ENCODE data around the gene NR1H3.

Gene NR1H3

GRCh38 chr11:47215366-47215910, 42.4 kb upstream of the NR1H3 start:
- TF ChIP-seq NFIC (IDR thresholded peaks at IDR 0.05) (no peak), TEAD4 (IDR thresholded peaks at IDR 0.05) (no peak), TAF1 (IDR thresholded peaks at IDR 0.05; ENCODE audit: low read depth) (no peak), EP300 (IDR thresholded peaks at IDR 0.05; ENCODE audit: borderline replicate concordance) (no peak), CREB1 (IDR thresholded peaks at IDR 0.05; ENCODE audit: low read depth) (no peak)

DNA sequence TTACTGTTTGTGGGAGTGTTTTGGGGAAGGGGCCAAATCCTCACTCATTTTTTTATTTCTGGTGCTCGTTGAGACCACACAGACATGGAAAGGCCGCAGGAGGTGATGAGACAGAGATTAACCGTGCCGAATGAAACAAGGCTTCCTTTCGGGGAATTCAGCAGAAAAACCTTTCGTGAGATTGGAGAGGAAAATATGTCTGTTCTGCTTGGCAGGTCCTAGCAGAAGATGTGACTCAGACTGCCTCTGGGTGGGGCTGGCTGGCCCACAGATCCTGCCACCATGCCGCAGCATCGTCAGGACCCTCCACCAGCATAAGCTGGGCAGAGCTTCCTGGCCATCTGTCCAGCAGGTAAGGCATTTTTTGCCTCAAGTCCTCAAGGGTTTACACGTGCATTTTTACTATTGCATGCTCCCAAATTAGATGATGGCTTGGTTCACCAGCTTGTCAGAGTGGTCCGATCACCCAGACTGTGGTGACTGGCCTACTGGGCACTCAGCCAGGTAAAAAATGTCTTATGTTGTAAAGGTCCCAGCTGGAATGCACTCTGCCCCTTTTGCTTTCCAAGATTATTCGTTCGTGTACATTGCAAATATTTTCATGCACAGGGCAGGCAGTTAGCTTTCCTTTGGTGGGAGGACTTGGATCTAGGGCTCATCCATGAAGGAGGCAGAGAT, 41.5 kb upstream of the NR1H3 start:
- peak; percentile 39; the same call in 1 of the 2 replicates for TF ChIP-seq TCF12 (IDR thresholded peaks at IDR 0.05; ENCODE audit: low read depth)
- TF ChIP-seq EGR1 (IDR thresholded peaks at IDR 0.05): no peak
- no peak for TF ChIP-seq CEBPB (IDR thresholded peaks at IDR 0.05)
- 0 out of 2 replicates have a peak, but pooled peaks have one; percentile 40 for TF ChIP-seq ZBTB7A (IDR thresholded peaks at IDR 0.05; ENCODE audit: low read depth)
- TF ChIP-seq EP300 (IDR thresholded peaks at IDR 0.05; ENCODE audit: borderline replicate concordance): peak; percentile 48; the same call in 1 of the 2 replicates
- peak; percentile 87 for TF ChIP-seq NFIC (IDR thresholded peaks at IDR 0.05)
- TF ChIP-seq FOXM1 (IDR thresholded peaks at IDR 0.05; ENCODE audit: borderline replicate concordance, low read depth): no peak
- TF ChIP-seq, protein P1, sequence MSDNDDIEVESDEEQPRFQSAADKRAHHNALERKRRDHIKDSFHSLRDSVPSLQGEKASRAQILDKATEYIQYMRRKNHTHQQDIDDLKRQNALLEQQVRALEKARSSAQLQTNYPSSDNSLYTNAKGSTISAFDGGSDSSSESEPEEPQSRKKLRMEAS (IDR thresholded peaks at IDR 0.05): peak; percentile 45; the same call in 1 of the 2 replicates
- TF ChIP-seq CREB1 (IDR thresholded peaks at IDR 0.05; ENCODE audit: low read depth): no peak
- TF ChIP-seq TEAD4 (IDR thresholded peaks at IDR 0.05): peak; percentile 78

GRCh38 chr11:47220401-47220821, 37.4 kb upstream of the NR1H3 start:
- no peak for TF ChIP-seq RAD21 (IDR thresholded peaks at IDR 0.05; ENCODE audit: low read depth)
- TF ChIP-seq CEBPB (IDR thresholded peaks at IDR 0.05): no peak
- no peak for TF ChIP-seq EGR1 (IDR thresholded peaks at IDR 0.05)
- no peak for TF ChIP-seq TCF12 (IDR thresholded peaks at IDR 0.05; ENCODE audit: low read depth)
- TF ChIP-seq NFIC (IDR thresholded peaks at IDR 0.05): no peak
- no peak for TF ChIP-seq USF1 (IDR thresholded peaks at IDR 0.05)
- no peak for TF ChIP-seq TEAD4 (IDR thresholded peaks at IDR 0.05)
- no peak for TF ChIP-seq FOXM1 (IDR thresholded peaks at IDR 0.05; ENCODE audit: borderline replicate concordance, low read depth)
- TF ChIP-seq, protein P1 (IDR thresholded peaks at IDR 0.05): no peak
- no peak for TF ChIP-seq EP300 (IDR thresholded peaks at IDR 0.05; ENCODE audit: borderline replicate concordance)
- TF ChIP-seq YY1 (IDR thresholded peaks at IDR 0.05; ENCODE audit: low read depth): no peak
- no peak for TF ChIP-seq ZBTB7A (IDR thresholded peaks at IDR 0.05; ENCODE audit: low read depth)

DNA sequence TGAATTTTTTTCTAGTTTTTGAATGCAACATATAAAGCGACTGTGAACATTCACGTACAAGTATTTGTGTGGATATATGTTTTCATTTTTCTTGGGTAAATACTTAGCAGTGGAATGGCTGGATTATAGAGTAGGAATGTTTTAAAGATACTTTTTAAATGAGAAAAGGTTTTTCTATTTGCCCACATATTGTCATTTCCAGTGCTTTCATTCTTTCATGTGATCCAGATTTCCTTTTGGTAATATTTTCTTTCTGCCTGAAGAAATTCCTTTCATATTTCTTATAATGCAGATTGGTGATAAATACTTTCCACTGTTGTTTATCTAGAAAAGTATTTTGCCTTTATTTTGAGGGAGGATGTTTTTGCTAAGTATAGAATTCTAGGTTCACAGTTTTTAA, 35.1 kb upstream of the NR1H3 start:
- TF ChIP-seq ZBTB7A (IDR thresholded peaks at IDR 0.05; ENCODE audit: low read depth) (no peak), FOXM1 (IDR thresholded peaks at IDR 0.05; ENCODE audit: borderline replicate concordance, low read depth) (no peak)

- TF ChIP-seq EP300 (IDR thresholded peaks at IDR 0.05; ENCODE audit: borderline replicate concordance) (no peak), ZBTB7A (IDR thresholded peaks at IDR 0.05; ENCODE audit: low read depth) (no peak), RAD21 (IDR thresholded peaks at IDR 0.05; ENCODE audit: low read depth) (no peak)
These were observed 32.0 kb upstream of the NR1H3 start for GRCh38 chr11:47225552-47226400.

GRCh38 chr11:47229161-47229560, 28.6 kb upstream of the NR1H3 start:
- no peak for TF ChIP-seq TAF1 (IDR thresholded peaks at IDR 0.05; ENCODE audit: low read depth)
- no peak for TF ChIP-seq YY1 (IDR thresholded peaks at IDR 0.05; ENCODE audit: low read depth)
- no peak for TF ChIP-seq ZBTB7A (IDR thresholded peaks at IDR 0.05; ENCODE audit: low read depth)
- no peak for TF ChIP-seq TEAD4 (IDR thresholded peaks at IDR 0.05)
- TF ChIP-seq TCF12 (IDR thresholded peaks at IDR 0.05; ENCODE audit: low read depth): no peak
- TF ChIP-seq, protein P1 (IDR thresholded peaks at IDR 0.05): no peak
- no peak for TF ChIP-seq USF1 (IDR thresholded peaks at IDR 0.05)
- TF ChIP-seq RAD21 (IDR thresholded peaks at IDR 0.05; ENCODE audit: low read depth): no peak
- no peak for TF ChIP-seq CREB1 (IDR thresholded peaks at IDR 0.05; ENCODE audit: low read depth)
- TF ChIP-seq CEBPB (IDR thresholded peaks at IDR 0.05): no peak
- no peak for TF ChIP-seq EGR1 (IDR thresholded peaks at IDR 0.05)
- no peak for TF ChIP-seq EP300 (IDR thresholded peaks at IDR 0.05; ENCODE audit: borderline replicate concordance)
- TF ChIP-seq FOXM1 (IDR thresholded peaks at IDR 0.05; ENCODE audit: borderline replicate concordance, low read depth): no peak
- TF ChIP-seq REST (IDR thresholded peaks at IDR 0.05; ENCODE audit: low read depth): no peak
- TF ChIP-seq NFIC (IDR thresholded peaks at IDR 0.05): no peak
